Breast epithelium (tissue), 3 donors: ENCODE results near the gene HEY2.

Experiments
- CTCF ChIP-seq, 3 donors: fragments of 450-650 bp; IDR thresholded peaks; one replicate each; pipeline ENCODE4 v1.5.1; 2016 to 2017; ENCODE audit warnings: antibody characterized with exemption in 3 of 3, mild to moderate bottlenecking in 3 of 3, moderate library complexity in 3 of 3
- POLR2A ChIP-seq: fragments of 450-650 bp; IDR thresholded peaks from one replicate; pipeline ENCODE4 v1.6.1; 2016; ENCODE audit warnings: antibody characterized with exemption, mild to moderate bottlenecking, moderate library complexity
- POLR2AphosphoS5 ChIP-seq, 3 donors: sonication (generic); formaldehyde crosslinking; IDR thresholded peaks; one replicate each; pipeline ENCODE4 v1.6.1; 2017; ENCODE audit warnings: antibody characterized with exemption in 3 of 3

DNA sequence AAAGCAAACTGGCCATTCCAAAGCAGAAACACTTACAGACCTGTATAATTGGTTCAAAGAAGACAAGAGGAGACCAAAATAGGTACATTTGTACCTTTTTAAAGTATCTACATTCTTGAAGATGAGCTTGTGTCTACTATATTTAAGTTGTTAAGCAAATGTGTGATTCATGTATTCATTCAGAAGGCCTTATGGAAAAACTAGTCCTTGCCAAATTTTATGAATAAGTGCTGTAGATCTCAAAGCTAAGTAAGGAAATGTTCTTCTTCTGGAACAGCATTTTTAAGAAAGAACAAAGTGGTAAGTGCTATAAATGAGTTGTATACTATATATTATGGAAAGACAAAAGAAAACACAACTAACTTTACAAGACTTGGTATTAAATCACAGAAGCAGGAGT lies 22.2 kb upstream of the HEY2 start:
- no peak for TF ChIP-seq POLR2AphosphoS5 (IDR thresholded peaks at IDR 0.05)
- no peak for TF ChIP-seq CTCF (IDR thresholded peaks at IDR 0.05)
- TF ChIP-seq POLR2A, result no peak
